ENCODE measurements around the gene TMA7.

- TF ChIP-seq ZNF274 (IDR thresholded peaks at IDR 0.05; ENCODE audit: low read depth, low read length) (no peak), YY1 (IDR thresholded peaks at IDR 0.05; ENCODE audit: insufficient read depth, insufficient read length) (no peak)
Measured at GRCh38 chr3:48467473-48468267, 27.6 kb downstream of the TMA7 start.
